Effector CD8-positive, alpha-beta T cell (primary cell): ENCODE results near the gene BANP.
"Not testable (repeated sequence)": the region's sequence is repeated elsewhere in the genome, so short reads cannot be mapped to it uniquely, and the experiment has no call there.

Source experiments
- DNase-seq: peaks from one replicate; lab custom pipeline; 2025; lab: John Stamatoyannopoulos, UW

The BANP gene

GRCh38 chr16:88065747-88066142 is 114.5 kb downstream of the BANP start:
- DNase-seq: no peak

GRCh38 chr16:88066234-88066633 is 115.0 kb downstream of the BANP start:
- no peak for DNase-seq

- DNase-seq: no peak
Observed at GRCh38 chr16:88066680-88067529, 115.7 kb downstream of the BANP start.

GRCh38 chr16:88067530-88068411 is 116.5 kb downstream of the BANP start:
- DNase-seq: no peak

- no peak for DNase-seq
Observed at GRCh38 chr16:88068476-88069396, 117.5 kb downstream of the BANP start.

DNA sequence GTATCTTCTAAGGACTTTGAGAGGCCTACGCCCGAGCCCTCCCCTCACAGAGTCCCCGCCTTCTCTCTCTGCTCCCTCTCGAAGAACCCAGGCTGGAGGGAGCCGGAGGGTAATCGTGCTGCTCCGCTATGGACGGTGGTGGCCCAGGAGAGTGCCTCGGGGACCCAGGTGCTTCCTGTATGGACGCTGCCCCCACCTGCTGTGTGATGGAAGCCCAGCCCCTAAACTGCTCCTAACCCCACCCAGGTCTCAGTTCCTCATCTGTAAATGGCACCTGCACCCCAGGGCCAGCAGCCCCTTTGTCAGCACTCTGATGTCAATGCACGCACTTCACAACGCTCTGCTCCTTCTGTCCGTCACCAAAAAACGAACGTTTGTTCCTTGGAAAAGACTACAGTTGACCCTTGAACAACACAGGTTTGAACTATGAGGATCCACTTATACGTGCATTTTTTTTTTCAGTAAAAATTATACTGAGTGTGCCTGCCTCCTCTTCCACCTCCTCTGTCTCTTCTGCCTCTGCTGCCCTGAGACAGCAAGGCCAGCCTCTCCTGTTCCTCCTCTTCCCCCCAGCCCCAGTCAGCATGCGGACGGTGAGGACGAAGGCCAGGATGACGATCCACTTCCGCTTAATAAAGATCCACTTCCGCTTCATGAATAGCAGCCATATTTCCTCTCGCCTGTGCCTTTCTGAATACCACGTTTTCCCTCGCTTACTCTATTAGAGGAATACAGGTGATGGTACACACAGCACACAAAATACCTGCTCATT is 118.3 kb downstream of the BANP start:
- no peak for DNase-seq

DNA sequence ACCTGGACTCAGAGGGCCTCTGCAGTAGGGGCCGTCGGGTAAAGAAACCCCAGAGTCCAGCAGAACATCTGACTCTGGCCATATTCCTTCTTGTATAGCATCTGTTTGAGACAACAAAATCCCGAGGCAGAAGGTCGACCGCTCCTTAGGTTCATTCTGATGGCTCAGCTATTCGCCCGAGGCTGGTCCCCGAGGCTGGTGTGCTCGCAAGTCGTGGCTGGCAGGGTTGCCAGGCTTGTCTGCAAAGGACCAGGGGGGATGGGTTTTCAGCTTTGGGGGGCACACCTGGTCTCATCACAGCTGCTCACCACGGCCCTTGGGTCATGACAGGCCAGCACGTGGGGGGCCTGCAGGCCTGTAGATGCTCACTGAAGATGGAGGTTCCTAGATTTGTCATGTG is 119.1 kb downstream of the BANP start:
- DNase-seq: no peak

DNA sequence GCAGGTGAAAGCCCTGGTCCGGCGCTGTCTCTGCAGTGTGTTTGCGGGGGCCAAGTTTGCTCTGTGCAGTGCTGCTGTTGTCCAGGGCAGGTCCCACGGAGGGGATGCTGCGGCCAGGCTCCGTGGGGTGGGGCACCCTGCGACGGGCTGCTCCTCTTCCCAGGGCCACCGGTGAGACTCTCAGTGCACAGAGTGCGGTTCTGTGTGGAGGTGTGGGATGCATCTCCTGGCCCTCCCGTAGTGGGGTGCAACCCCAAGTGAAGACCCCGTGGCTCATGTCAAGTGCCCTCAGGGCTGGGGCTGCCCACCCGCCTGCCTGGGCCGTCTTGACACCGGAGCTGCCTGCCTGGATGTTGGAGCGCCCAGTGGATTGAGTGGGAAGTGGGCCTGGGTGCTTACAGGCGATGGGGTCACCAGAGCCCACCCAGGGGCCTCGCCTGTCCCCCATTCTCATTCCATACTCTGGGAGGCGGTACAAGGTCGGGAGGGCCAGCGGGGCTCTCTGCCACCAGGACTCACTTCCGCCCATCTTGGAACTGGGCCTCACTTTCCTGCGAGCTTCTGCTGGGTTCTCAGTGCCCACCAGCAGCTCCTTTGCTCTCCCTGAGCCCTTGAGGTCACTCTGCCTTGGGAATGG is 119.9 kb downstream of the BANP start:
- no peak for DNase-seq

- DNase-seq: no peak
Observed at GRCh38 chr16:88071908-88072307, 120.7 kb downstream of the BANP start.

- DNase-seq: no peak
Observed at GRCh38 chr16:88072571-88073001, 121.4 kb downstream of the BANP start.

- no peak for DNase-seq
Observed at GRCh38 chr16:88073201-88073721, 122.0 kb downstream of the BANP start.

DNA sequence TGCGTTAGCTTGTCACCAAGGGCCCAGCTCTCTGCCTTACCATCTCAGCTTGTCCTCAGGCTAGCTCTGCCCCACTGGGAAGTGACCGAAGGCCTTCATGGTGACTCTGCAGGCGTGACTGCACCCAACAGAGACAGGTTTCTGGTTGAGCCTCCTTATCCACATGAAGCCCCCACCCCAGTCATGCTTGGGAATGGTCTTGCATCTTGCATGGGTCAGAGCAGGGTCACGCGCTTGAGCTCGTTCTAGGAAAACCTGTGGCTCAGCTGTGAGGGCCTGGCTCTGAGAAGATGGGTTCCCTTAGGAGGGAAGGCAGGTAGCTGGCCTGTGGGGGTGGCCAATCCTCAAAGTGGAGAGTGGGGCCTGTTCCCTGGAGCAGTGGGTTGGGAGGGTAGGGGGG is 122.8 kb downstream of the BANP start:
- no peak for DNase-seq

DNA sequence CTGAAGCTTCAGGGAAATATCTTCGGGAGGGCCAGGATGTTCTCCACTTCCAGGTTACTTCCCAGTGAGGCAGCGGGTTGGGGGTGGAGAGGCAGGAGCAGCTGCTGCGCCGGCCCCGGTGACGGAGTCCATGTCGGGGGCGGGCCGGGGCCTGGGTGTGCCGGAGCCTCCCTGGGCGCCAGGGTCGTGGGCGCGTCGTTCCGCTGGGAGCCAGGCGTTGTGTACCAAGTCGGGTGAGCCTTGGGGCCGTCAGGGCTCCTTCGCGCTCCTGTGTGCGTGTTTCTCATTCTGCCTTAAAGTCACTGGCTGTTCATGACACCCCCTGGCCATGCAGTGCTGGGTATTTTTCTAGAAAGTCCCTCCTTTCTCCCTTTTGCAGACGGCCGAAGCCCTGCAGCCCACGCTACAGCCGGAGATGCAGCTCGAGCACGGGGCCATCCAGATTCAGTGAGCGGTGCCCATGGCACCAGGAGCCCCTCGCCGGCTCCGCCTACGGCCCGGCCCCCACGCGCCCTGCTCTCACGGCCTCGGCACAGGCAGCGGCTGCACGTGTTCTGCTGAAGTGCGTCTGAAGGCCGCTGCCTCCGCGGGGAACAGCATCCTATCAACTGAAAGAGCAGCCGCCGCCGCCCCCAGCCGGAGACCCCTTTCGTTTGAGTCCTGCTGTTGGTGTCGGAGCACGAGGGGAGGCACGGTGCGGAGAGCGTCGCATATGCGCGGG is 125.1 kb downstream of the BANP start:
- DNase-seq: no peak

- DNase-seq: not testable (repeated sequence)
Observed at GRCh38 chr16:88076932-88077320, 125.7 kb downstream of the BANP start.

GRCh38 chr16:88077328-88078108 is 126.3 kb downstream of the BANP start:
- no peak for DNase-seq

DNA sequence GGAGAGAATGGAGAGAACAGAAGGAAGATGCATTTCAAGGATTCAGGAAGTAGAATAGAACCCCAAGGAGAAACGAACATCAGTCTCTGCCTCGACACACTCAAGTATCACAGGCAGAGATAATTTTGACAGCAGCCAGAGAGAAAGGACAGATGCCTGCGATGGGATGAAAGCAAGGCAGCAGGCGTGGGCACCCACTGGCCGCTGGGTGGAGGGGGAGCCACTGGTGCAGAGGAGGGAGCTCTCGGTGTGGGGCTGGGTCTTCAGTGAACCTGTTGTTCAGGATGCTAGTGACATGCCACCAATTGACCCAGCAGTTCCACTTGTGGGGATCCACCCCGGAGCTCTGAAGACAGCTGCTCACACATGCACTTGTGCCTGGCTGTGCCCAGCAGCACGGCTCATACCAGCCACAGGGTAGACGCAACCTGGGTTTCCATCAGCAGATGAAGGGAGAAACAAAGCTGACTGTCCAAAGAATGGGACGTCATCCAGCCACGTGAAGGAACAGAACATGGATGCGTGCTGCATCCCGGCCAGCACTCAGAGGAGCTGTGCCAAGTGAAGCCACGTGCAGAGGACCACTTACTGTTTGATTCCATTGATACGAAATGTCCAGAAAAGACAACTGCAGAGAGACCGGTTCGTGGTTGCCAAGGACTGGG is 127.0 kb downstream of the BANP start:
- no peak for DNase-seq

- no peak for DNase-seq
Observed at GRCh38 chr16:88083582-88083981, 132.3 kb downstream of the BANP start.

- no peak for DNase-seq
Observed at GRCh38 chr16:88084881-88085280, 133.6 kb downstream of the BANP start.
